Measurements from ENCODE around the gene SHISAL2A.

The SHISAL2A gene

DNA sequence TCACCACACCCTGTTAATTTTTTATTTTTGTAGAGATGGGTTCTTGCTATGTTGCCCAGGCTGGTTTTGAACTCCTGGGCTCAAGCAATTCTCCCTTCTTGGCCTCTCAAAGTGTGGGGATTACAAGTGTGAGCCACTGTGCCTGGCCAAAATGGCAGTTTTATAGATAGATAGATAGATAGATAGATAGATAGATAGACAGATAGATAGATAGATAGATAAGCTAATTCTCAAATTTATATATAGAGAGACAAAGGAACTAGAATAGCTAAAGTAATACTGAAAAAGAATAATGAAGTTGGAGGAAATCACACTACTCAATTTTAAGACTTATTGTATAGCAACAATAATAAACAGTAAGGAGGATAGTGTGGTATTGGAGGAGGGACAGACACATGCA, 21.1 kb downstream of the SHISAL2A start:
- Histone ChIP-seq H3K9me3 (ENCODE audit: severe bottlenecking) (no peaks in the 10 kb centered on the region), H3K27ac (ENCODE audit: poor library complexity, severe bottlenecking) (no peak overlapping the region), H3K4me3 (ENCODE audit: severe bottlenecking) (no peak overlapping the region), H3K36me3 (ENCODE audit: low read depth) (no peaks in the 10 kb centered on the region), H3K27me3 (ENCODE audit: insufficient read depth, poor library complexity, severe bottlenecking) (no peaks in the 10 kb centered on the region), H3K4me1 (ENCODE audit: insufficient read depth, poor library complexity, severe bottlenecking) (peaks cover 5% of the 10 kb centered on the region)
- TF ChIP-seq, protein P1, sequence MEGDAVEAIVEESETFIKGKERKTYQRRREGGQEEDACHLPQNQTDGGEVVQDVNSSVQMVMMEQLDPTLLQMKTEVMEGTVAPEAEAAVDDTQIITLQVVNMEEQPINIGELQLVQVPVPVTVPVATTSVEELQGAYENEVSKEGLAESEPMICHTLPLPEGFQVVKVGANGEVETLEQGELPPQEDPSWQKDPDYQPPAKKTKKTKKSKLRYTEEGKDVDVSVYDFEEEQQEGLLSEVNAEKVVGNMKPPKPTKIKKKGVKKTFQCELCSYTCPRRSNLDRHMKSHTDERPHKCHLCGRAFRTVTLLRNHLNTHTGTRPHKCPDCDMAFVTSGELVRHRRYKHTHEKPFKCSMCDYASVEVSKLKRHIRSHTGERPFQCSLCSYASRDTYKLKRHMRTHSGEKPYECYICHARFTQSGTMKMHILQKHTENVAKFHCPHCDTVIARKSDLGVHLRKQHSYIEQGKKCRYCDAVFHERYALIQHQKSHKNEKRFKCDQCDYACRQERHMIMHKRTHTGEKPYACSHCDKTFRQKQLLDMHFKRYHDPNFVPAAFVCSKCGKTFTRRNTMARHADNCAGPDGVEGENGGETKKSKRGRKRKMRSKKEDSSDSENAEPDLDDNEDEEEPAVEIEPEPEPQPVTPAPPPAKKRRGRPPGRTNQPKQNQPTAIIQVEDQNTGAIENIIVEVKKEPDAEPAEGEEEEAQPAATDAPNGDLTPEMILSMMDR (IDR thresholded peaks at IDR 0.05; ENCODE audit: poor library complexity, severe bottlenecking): no peak
- no peak for ATAC-seq (ENCODE audit: low read depth)
- no peak for DNase-seq (ENCODE audit: low spot score)

DNA sequence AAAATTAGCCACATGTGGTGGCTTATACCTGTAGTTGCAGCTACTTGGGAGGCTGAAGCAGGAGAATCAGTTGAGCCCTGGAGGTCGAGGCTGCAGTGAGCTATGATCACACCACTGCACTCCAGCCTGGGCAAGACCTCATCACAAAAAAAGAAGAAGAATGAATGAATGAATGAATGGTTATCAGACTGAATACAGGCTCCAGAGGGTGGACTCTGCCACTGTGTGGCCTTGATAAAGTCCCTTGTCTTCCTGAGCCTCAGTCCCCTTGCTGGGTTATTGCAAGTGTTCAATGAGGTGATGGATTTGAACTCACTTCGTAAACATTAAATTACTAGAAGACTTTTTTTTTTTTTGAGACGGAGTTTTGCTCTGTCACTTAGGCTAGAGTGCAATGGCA, 24.7 kb downstream of the SHISAL2A start:
- no peak for ATAC-seq (ENCODE audit: low read depth)
- TF ChIP-seq, protein P1 (IDR thresholded peaks at IDR 0.05; ENCODE audit: poor library complexity, severe bottlenecking): no peak
- no peaks in the 10 kb centered on the region for H3K27me3 ChIP-seq (ENCODE audit: insufficient read depth, poor library complexity, severe bottlenecking)
- H3K9me3 ChIP-seq (ENCODE audit: severe bottlenecking): no peaks in the 10 kb centered on the region
- H3K4me1 ChIP-seq (ENCODE audit: insufficient read depth, poor library complexity, severe bottlenecking): peaks cover 22% of the 10 kb centered on the region
- no peak overlapping the region for H3K4me3 ChIP-seq (ENCODE audit: severe bottlenecking)
- no peaks in the 10 kb centered on the region for H3K36me3 ChIP-seq (ENCODE audit: low read depth)
- no peak for DNase-seq (ENCODE audit: low spot score)
- no peak overlapping the region for H3K27ac ChIP-seq (ENCODE audit: poor library complexity, severe bottlenecking)

DNA sequence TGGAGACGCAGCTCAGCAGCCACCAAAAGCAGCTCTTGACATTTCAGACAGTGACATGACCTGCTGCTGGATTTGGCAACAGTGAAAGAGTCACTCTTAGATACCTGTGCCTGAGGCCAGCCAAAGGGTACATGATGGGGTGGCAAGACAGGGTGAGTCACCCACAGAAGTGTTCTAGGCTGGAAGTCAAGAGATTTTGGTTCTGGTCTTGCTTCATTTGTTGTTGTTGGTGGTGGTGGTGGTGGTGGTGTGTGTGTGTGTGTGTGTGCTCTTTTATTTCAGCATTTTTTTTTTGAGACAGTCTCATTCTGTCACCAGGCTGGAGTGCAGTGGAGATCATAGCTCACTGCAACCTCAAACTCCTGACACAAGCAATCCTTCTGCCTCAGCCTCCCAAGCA, 25.8 kb downstream of the SHISAL2A start:
- peak overlapping the region; percentile 43 for H3K27ac ChIP-seq (ENCODE audit: poor library complexity, severe bottlenecking)
- H3K27me3 ChIP-seq (ENCODE audit: insufficient read depth, poor library complexity, severe bottlenecking): no peaks in the 10 kb centered on the region
- peaks cover 31% of the 10 kb centered on the region for H3K4me1 ChIP-seq (ENCODE audit: insufficient read depth, poor library complexity, severe bottlenecking)
- TF ChIP-seq, protein P1 (IDR thresholded peaks at IDR 0.05; ENCODE audit: poor library complexity, severe bottlenecking): no peak
- H3K9me3 ChIP-seq (ENCODE audit: severe bottlenecking): no peaks in the 10 kb centered on the region
- no peak overlapping the region for H3K4me3 ChIP-seq (ENCODE audit: severe bottlenecking)
- no peaks in the 10 kb centered on the region for H3K36me3 ChIP-seq (ENCODE audit: low read depth)
- no peak for ATAC-seq (ENCODE audit: low read depth)
- DNase-seq (ENCODE audit: low spot score): no peak

DNA sequence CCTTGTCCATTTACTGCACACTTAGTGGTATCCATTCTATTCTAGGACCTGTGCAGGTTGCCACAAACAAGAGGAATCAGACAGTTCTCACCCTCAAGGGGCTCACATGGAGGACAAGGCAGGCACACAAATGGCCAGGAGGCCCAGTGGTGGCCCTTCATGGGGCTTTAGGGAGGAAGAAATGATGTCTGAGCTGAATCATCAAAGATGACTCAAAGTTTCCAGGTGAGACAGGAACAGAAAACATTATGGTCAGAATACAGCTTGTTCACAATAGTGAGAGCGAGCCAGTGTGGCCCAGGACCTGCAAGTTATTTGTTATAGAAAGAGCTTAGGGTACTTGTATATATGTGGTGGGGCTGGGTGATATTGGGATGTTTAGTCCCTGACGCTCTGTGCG, 26.4 kb downstream of the SHISAL2A start:
- no peaks in the 10 kb centered on the region for H3K27me3 ChIP-seq (ENCODE audit: insufficient read depth, poor library complexity, severe bottlenecking)
- TF ChIP-seq, protein P1 (IDR thresholded peaks at IDR 0.05; ENCODE audit: poor library complexity, severe bottlenecking): no peak
- peak overlapping the region; percentile 43 for H3K27ac ChIP-seq (ENCODE audit: poor library complexity, severe bottlenecking)
- no peak for DNase-seq (ENCODE audit: low spot score)
- no peak overlapping the region for H3K4me3 ChIP-seq (ENCODE audit: severe bottlenecking)
- H3K9me3 ChIP-seq (ENCODE audit: severe bottlenecking): no peaks in the 10 kb centered on the region
- peaks cover 31% of the 10 kb centered on the region for H3K4me1 ChIP-seq (ENCODE audit: insufficient read depth, poor library complexity, severe bottlenecking)
- ATAC-seq (ENCODE audit: low read depth): peak; percentile 28
- no peaks in the 10 kb centered on the region for H3K36me3 ChIP-seq (ENCODE audit: low read depth)

DNA sequence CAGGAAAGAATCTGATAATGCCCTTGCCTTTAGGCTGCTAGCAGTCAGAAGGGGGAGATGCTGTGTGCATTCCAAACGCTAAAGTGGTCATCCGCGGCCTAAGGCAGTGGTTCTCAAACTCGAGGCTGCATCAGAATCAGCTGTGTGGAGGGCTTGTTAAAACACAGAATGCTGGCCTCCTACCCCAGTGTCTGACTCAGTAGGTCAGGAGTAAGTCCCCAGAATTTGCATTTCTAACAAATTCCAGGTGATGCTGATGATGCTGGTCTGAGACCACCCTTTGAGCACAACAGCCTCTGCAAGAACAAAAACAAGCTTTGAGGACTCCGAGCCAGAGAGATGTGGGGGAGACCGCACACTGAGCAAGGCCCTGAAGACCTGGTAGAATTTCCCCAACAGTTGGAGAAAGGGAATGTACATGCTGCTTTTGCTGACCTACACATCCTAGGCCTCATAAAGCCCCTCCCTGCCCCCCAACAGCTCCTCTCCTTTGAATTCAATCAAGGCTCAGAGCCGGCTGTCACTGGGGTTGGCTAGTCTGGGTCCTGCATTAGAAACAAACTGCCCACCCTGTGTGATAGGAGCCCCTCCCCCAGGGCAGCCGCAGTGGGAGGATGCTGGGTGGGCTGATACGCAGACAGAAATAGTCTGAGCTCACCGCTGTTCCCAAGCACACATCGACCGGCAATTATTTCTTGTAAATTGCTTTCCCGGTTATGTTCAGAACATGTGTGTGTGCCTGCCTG, 27.1 kb downstream of the SHISAL2A start:
- Histone ChIP-seq H3K4me1 (ENCODE audit: insufficient read depth, poor library complexity, severe bottlenecking) (peaks cover 33% of the 10 kb centered on the region), H3K4me3 (ENCODE audit: severe bottlenecking) (no peak overlapping the region), H3K36me3 (ENCODE audit: low read depth) (no peaks in the 10 kb centered on the region), H3K27ac (ENCODE audit: poor library complexity, severe bottlenecking) (peak overlapping the region; percentile 43), H3K27me3 (ENCODE audit: insufficient read depth, poor library complexity, severe bottlenecking) (no peaks in the 10 kb centered on the region), H3K9me3 (ENCODE audit: severe bottlenecking) (no peaks in the 10 kb centered on the region)
- no peak for ATAC-seq (ENCODE audit: low read depth)
- no peak for DNase-seq (ENCODE audit: low spot score)
- TF ChIP-seq, protein P1 (IDR thresholded peaks at IDR 0.05; ENCODE audit: poor library complexity, severe bottlenecking): no peak
